Astrocyte (in vitro differentiated cells and primary cell): ENCODE data around the gene IL5RA. TPM values are rescaled to one million over a fixed set of nuclear protein-coding genes. Genes with fewer than 3 reads are reported as not detected.

Experiments
- DNase-seq: peaks from one replicate; pipeline ENCODE4 v3.0.0-alpha.2; 2010; ENCODE audit warnings: low read depth
- FAIRE-seq: peaks from 2 replicates; lab custom pipeline; 2011; peaks lifted over from hg19 to GRCh38; lab: Jason Lieb, UNC
- H2AFZ ChIP-seq: 2 replicates; pipeline ENCODE4 v1.6.0; 2012; ENCODE audit warnings: low read depth, low read length, inconsistent platforms
- H3K27ac ChIP-seq: 2 replicates; pipeline ENCODE4 v1.5.1; 2011; ENCODE audit warnings: low read depth, low read length, inconsistent platforms
- H3K27me3 ChIP-seq: 2 replicates; pipeline ENCODE4 v1.6.0; 2011; ENCODE audit warnings: low read length, inconsistent platforms; ENCODE audit not compliant: insufficient read depth
- H3K36me3 ChIP-seq: 2 replicates; pipeline ENCODE4 v1.5.1; 2011; ENCODE audit warnings: low read length, inconsistent platforms; ENCODE audit not compliant: insufficient read depth
- H3K4me1 ChIP-seq: 2 replicates; pipeline ENCODE4 v1.5.1; 2011; ENCODE audit warnings: low read length, inconsistent platforms; ENCODE audit not compliant: insufficient read depth
- H3K4me2 ChIP-seq: 2 replicates; pipeline ENCODE4 v1.6.0; 2012; ENCODE audit warnings: low read length, inconsistent platforms
- H3K4me3 ChIP-seq: 2 replicates; pipeline ENCODE4 v1.5.1; 2011; ENCODE audit warnings: low read depth, mild to moderate bottlenecking, low read length, inconsistent platforms; ENCODE audit not compliant: insufficient read depth
- H3K79me2 ChIP-seq: 2 replicates; pipeline ENCODE4 v1.6.0; 2012; ENCODE audit warnings: mild to moderate bottlenecking, low read length, inconsistent platforms; ENCODE audit not compliant: insufficient read depth
- H3K9ac ChIP-seq: 2 replicates; pipeline ENCODE4 v1.6.0; 2012; ENCODE audit warnings: mild to moderate bottlenecking, low read length, inconsistent platforms
- H3K9me3 ChIP-seq: 2 replicates; pipeline ENCODE4 v1.5.1; 2012; ENCODE audit warnings: low read depth, mild to moderate bottlenecking, low read length, inconsistent platforms; ENCODE audit not compliant: insufficient read depth
- H4K20me1 ChIP-seq: 2 replicates; pipeline ENCODE4 v1.6.0; 2012; ENCODE audit warnings: low read length, inconsistent platforms; ENCODE audit not compliant: insufficient read depth
- H3K27ac Mint-ChIP-seq: one replicate; pipeline ENCODE4 v1.8.0; 2021; ENCODE audit warnings: mild to moderate bottlenecking, mixed read lengths; ENCODE audit not compliant: unreplicated experiment
- H3K27me3 Mint-ChIP-seq: one replicate; pipeline ENCODE4 v1.8.0; 2021; ENCODE audit warnings: low read depth, mixed read lengths; ENCODE audit not compliant: unreplicated experiment
- H3K36me3 Mint-ChIP-seq: one replicate; pipeline ENCODE4 v1.8.0; 2021; ENCODE audit warnings: low read depth, mixed read lengths; ENCODE audit not compliant: unreplicated experiment
- H3K4me1 Mint-ChIP-seq: one replicate; pipeline ENCODE4 v1.8.0; 2021; ENCODE audit warnings: low read depth, mixed read lengths; ENCODE audit not compliant: unreplicated experiment
- H3K4me3 Mint-ChIP-seq: one replicate; pipeline ENCODE4 v1.8.0; 2021; ENCODE audit warnings: mild to moderate bottlenecking, moderate library complexity, mixed read lengths; ENCODE audit not compliant: unreplicated experiment
- H3K9me3 Mint-ChIP-seq: one replicate; pipeline ENCODE4 v1.8.0; 2021; ENCODE audit warnings: mild to moderate bottlenecking, mixed read lengths; ENCODE audit not compliant: unreplicated experiment
- CTCF ChIP-seq: IDR thresholded peaks from 2 replicates; pipeline ENCODE4 v1.5.1; 2011; ENCODE audit warnings: low read depth, mild to moderate bottlenecking, inconsistent platforms, low read length, moderate library complexity; ENCODE audit not compliant: insufficient read depth
- EZH2 ChIP-seq: IDR thresholded peaks from 2 replicates; pipeline ENCODE4 v1.6.1; 2012; ENCODE audit warnings: mild to moderate bottlenecking, low read length, inconsistent platforms; ENCODE audit not compliant: insufficient read depth
- total RNA-seq: library from RNA; stranded (reverse); gene quantifications from 2 replicates; pipeline ENCODE4 v1.2.1, GENCODE V29; 2021

Gene IL5RA
- total RNA-seq, 1 donor from 2014 or later, result not detected

- no peaks in the 10 kb centered on the region for H3K36me3 ChIP-seq
- H3K9me3 Mint-ChIP-seq, result peaks cover 6% of the 10 kb centered on the region
- H3K79me2 ChIP-seq, result no peaks in the 10 kb centered on the region
- H3K9me3 ChIP-seq, result no peaks in the 10 kb centered on the region
- H3K27me3 Mint-ChIP-seq, result no peaks in the 10 kb centered on the region
- no peaks in the 10 kb centered on the region for H3K36me3 Mint-ChIP-seq
- no peaks in the 10 kb centered on the region for H4K20me1 ChIP-seq
- no peaks in the 10 kb centered on the region for H3K27me3 ChIP-seq
- no peak overlapping the region for H3K9ac ChIP-seq
- no peak overlapping the region for H2AFZ ChIP-seq
- H3K27ac Mint-ChIP-seq, result no peak overlapping the region
- H3K4me3 Mint-ChIP-seq, result no peak overlapping the region
- no peak overlapping the region for H3K4me3 ChIP-seq
- H3K4me1 Mint-ChIP-seq, result no peaks in the 10 kb centered on the region
- H3K4me1 ChIP-seq, result no peaks in the 10 kb centered on the region
- DNase-seq (no peak), FAIRE-seq (no peak)
- no peak overlapping the region for H3K27ac ChIP-seq
- no peak overlapping the region for H3K4me2 ChIP-seq
- no peak for TF ChIP-seq CTCF
- TF ChIP-seq EZH2, result no peak
These were observed 45.9 kb downstream of the IL5RA start for GRCh38 chr3:3064297-3064696.

GRCh38 chr3:3059645-3060044 is 50.5 kb downstream of the IL5RA start:
- Histone ChIP-seq H3K9ac (no peak overlapping the region), H3K27me3 (no peaks in the 10 kb centered on the region), H3K4me2 (no peak overlapping the region), H3K4me3 (no peak overlapping the region), H3K79me2 (no peaks in the 10 kb centered on the region), H3K9me3 (no peaks in the 10 kb centered on the region), H2AFZ (no peak overlapping the region), H3K36me3 (no peaks in the 10 kb centered on the region), H3K27ac (no peak overlapping the region), H3K4me1 (no peaks in the 10 kb centered on the region), H4K20me1 (no peaks in the 10 kb centered on the region)
- H3K9me3 Mint-ChIP-seq, result peaks cover 3% of the 10 kb centered on the region
- FAIRE-seq (no peak), DNase-seq (no peak)
- H3K27ac Mint-ChIP-seq, result no peak overlapping the region
- TF ChIP-seq EZH2, result no peak
- H3K4me1 Mint-ChIP-seq, result no peaks in the 10 kb centered on the region
- no peak overlapping the region for H3K4me3 Mint-ChIP-seq
- H3K36me3 Mint-ChIP-seq, result no peaks in the 10 kb centered on the region
- no peaks in the 10 kb centered on the region for H3K27me3 Mint-ChIP-seq

- Histone ChIP-seq H3K27ac (no peak overlapping the region), H4K20me1 (no peaks in the 10 kb centered on the region), H3K9ac (no peak overlapping the region), H3K4me1 (peaks cover 8% of the 10 kb centered on the region), H2AFZ (no peak overlapping the region), H3K9me3 (no peaks in the 10 kb centered on the region), H3K4me2 (peak overlapping the region; percentile 62), H3K4me3 (no peak overlapping the region), H3K27me3 (no peaks in the 10 kb centered on the region), H3K79me2 (no peaks in the 10 kb centered on the region), H3K36me3 (no peaks in the 10 kb centered on the region)
- FAIRE-seq (no peak), DNase-seq (peak; percentile 37)
- no peak for TF ChIP-seq CTCF
- no peak for TF ChIP-seq EZH2
- Mint-ChIP-seq H3K4me1 (no peaks in the 10 kb centered on the region), H3K9me3 (peaks cover 3% of the 10 kb centered on the region), H3K36me3 (no peaks in the 10 kb centered on the region), H3K4me3 (no peak overlapping the region), H3K27ac (no peak overlapping the region), H3K27me3 (no peaks in the 10 kb centered on the region)
These were observed 56.2 kb downstream of the IL5RA start for GRCh38 chr3:3053974-3054373.
